MM.1S (cell line): Measurements from ENCODE around the gene GSKIP.
A peak's percentile ranks its signal among the peaks of the same experiment; 100 is the strongest.

Source experiments
- DNase-seq: peaks from one replicate; pipeline ENCODE4 v3.0.0-alpha.2; 2015
- H2AFZ ChIP-seq: fragments of 300-600 bp; sonication (generic); 2 replicates; pipeline ENCODE4 v1.6.0; 2016; ENCODE audit warnings: antibody characterized with exemption, low read length
- H3F3A ChIP-seq: fragments of 300-600 bp; sonication (generic); 2 replicates; pipeline ENCODE4 v1.6.1; 2016; ENCODE audit warnings: mild to moderate bottlenecking, antibody characterized with exemption, low read length, moderate library complexity, mixed read lengths; ENCODE audit not compliant: insufficient read depth
- H3K27ac ChIP-seq: fragments of 300-600 bp; sonication (generic); 2 replicates; pipeline ENCODE4 v1.5.1; 2016; ENCODE audit warnings: mild to moderate bottlenecking, low read length
- H3K27me3 ChIP-seq: fragments of 300-600 bp; sonication (generic); replicated peaks from 2 replicates; pipeline ENCODE4 v1.6.0; 2016; ENCODE audit warnings: low read length; ENCODE audit not compliant: insufficient read depth
- H3K36me3 ChIP-seq: fragments of 300-600 bp; sonication (generic); replicated peaks from 2 replicates; pipeline ENCODE4 v1.6.1; 2016; ENCODE audit warnings: mild to moderate bottlenecking, low read length, mixed read lengths; ENCODE audit not compliant: insufficient read depth
- H3K4me1 ChIP-seq: fragments of 300-600 bp; sonication (generic); 2 replicates; pipeline ENCODE4 v1.6.1; 2016; ENCODE audit warnings: low read length, mixed read lengths
- H3K4me2 ChIP-seq: fragments of 300-600 bp; sonication (generic); 2 replicates; pipeline ENCODE4 v1.6.0; 2016; ENCODE audit warnings: low read depth, low read length
- H3K4me3 ChIP-seq: fragments of 300-600 bp; sonication (generic); 2 replicates; pipeline ENCODE4 v1.5.1; 2016; ENCODE audit warnings: low read length, mixed read lengths
- H3K79me2 ChIP-seq: fragments of 300-600 bp; sonication (generic); 2 replicates; pipeline ENCODE4 v1.6.1; 2016; ENCODE audit warnings: mixed run types, low read length, mixed read lengths
- H3K9ac ChIP-seq: fragments of 300-600 bp; sonication (generic); 2 replicates; pipeline ENCODE4 v1.6.1; 2016; ENCODE audit warnings: low read length, mixed read lengths
- H3K9me2 ChIP-seq: fragments of 300-600 bp; sonication (generic); replicated peaks from 2 replicates; pipeline ENCODE4 v1.6.1; 2016; ENCODE audit warnings: mild to moderate bottlenecking, low read length, mixed read lengths; ENCODE audit not compliant: insufficient read depth
- H3K9me3 ChIP-seq: fragments of 300-600 bp; sonication (generic); replicated peaks from 2 replicates; pipeline ENCODE4 v1.6.1; 2016; ENCODE audit warnings: mild to moderate bottlenecking, low read length, mixed read lengths; ENCODE audit not compliant: insufficient read depth
- H4K20me1 ChIP-seq: fragments of 300-600 bp; sonication (generic); 2 replicates; pipeline ENCODE4 v1.6.1; 2016; ENCODE audit warnings: mild to moderate bottlenecking, low read length, moderate library complexity, mixed read lengths; ENCODE audit not compliant: insufficient read depth
- CTCF ChIP-seq: fragments of 300-600 bp; sonication (generic); IDR thresholded peaks from 2 replicates; pipeline ENCODE4 v1.5.1; 2016; ENCODE audit warnings: antibody characterized with exemption, low read length, mixed read lengths
- EZH2 ChIP-seq: fragments of 300-600 bp; sonication (generic); optimal IDR thresholded peaks from 2 replicates; pipeline ENCODE3; 2017; ENCODE audit warnings: low read depth, mild to moderate bottlenecking, antibody characterized with exemption, low read length, mixed read lengths
- EZH2phosphoT487 ChIP-seq: fragments of 300-600 bp; sonication (generic); IDR thresholded peaks from 2 replicates; pipeline ENCODE4 v1.6.1; 2018; ENCODE audit warnings: antibody characterized with exemption, low read length

Gene GSKIP

DNA sequence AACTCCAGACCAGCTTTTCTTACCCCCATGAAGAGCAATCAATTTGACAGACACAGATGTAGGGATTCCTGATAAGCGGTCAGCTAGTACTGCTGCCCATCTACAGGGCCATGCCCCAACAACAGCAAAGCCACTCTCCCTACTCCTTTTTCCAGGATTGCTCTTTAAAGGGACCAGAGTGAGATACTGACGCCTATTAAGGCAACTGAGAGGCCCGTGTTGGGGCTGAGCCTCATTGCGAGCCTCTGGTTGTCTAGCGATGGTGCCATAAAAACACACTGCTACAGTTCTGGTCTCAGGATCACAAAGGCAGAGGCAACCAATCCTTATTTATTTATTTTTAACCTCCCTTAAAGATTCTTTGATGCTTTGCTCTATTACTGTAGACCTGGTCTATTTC is 59.7 kb downstream of the GSKIP start:
- Histone ChIP-seq H3K27ac (no peak overlapping the region), H3K4me3 (no peak overlapping the region), H3K79me2 (no peaks in the 10 kb centered on the region), H4K20me1 (no peaks in the 10 kb centered on the region), H3K9me3 (no peaks in the 10 kb centered on the region), H3K4me2 (no peak overlapping the region), H3F3A (no peaks in the 10 kb centered on the region), H3K27me3 (no peaks in the 10 kb centered on the region), H3K36me3 (no peaks in the 10 kb centered on the region), H3K4me1 (no peaks in the 10 kb centered on the region), H2AFZ (no peak overlapping the region), H3K9ac (no peak overlapping the region), H3K9me2 (no peaks in the 10 kb centered on the region)
- no peak for DNase-seq
- TF ChIP-seq CTCF (no peak), EZH2 (no peak), EZH2phosphoT487 (no peak)

DNA sequence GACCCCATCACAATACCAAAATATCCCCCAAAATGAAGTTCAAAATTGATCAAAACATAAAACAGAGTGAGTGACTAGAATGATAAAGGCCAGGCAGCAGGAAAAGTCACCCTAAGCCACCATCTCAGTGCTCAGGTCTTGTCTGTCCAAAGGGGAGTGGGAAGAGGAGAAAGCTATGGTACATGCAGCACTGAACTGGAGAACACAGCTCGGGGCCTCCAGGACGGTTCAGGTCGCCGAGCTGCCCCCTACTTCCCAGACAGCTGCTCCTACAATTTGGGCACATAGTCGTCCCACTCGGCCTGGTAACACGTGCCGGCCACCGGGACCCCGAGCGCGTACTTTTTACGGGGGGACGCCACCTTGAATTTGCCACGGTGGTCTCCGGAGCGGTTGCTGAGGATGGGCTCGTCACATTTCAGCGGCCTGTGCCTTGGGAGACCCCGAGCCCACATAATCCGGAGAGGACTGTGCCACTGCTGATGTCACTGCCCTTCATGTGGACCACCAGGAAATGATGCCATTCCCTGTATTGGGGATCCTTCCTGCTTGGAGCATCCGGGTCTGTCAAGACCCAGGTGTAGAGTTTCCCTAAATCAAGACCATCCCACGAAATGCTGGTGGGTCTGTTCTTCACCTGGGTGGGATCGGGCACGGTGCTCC is 60.3 kb downstream of the GSKIP start:
- no peak for DNase-seq
- Histone ChIP-seq H3K4me1 (no peaks in the 10 kb centered on the region), H3K4me3 (peak overlapping the region; percentile 58), H3K79me2 (no peaks in the 10 kb centered on the region), H2AFZ (peak overlapping the region; percentile 42; the same call in 1 of the 2 replicates), H3K27ac (no peak overlapping the region), H3K4me2 (peak overlapping the region; percentile 95; the same call in 1 of the 2 replicates), H4K20me1 (no peaks in the 10 kb centered on the region), H3K9ac (no peak overlapping the region), H3F3A (no peaks in the 10 kb centered on the region), H3K9me3 (no peaks in the 10 kb centered on the region), H3K36me3 (no peaks in the 10 kb centered on the region), H3K9me2 (no peaks in the 10 kb centered on the region), H3K27me3 (no peaks in the 10 kb centered on the region)
- TF ChIP-seq CTCF, result no peak
- TF ChIP-seq EZH2phosphoT487, result no peak
- TF ChIP-seq EZH2, result no peak

DNA sequence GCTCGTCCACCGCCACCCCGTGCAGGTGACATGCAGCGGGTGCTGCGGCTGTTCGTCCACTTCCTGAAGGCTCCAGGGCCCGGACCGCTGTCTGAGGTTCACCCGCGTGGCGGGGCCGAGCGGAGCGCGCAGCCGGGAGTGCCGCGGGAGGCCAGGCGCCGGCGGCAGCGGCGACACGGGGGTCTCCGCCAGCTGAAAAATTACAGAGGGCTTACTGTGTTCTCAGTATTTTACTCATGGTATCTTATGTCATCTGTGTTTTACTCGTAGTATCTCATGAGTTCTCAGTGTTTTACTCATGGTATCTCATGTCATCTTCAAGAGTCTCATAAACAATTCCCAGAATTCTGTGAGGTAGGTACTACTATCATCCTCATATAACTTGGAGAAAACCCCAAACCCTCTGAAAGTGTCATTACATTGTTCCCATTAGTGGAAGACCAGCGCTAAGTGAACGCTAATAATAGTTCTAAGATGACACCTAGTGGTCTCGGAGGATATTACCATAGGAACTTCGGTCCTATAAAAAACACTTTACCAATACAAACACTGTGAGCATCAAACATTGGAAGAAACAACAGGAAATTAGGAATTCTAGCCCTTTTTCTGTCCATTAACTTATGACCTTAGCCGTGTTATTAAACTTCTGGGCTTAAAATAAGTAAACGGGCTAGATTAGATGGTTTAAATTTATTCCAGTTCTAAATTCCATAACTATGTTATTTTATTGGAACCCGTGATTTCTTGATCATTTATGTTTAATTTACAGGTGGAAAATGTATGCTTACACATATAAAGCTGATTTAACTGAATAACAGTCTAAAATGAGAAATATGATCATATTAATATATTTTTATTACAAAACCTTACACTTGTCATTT is 61.0 kb downstream of the GSKIP start:
- no peaks in the 10 kb centered on the region for H3K9me3 ChIP-seq
- DNase-seq, result peak; percentile 55
- no peaks in the 10 kb centered on the region for H3K27me3 ChIP-seq
- peak overlapping the region; percentile 58 for H3K4me3 ChIP-seq
- H3K36me3 ChIP-seq, result no peaks in the 10 kb centered on the region
- peak overlapping the region; percentile 42 for H2AFZ ChIP-seq
- no peak overlapping the region for H3K9ac ChIP-seq
- TF ChIP-seq EZH2phosphoT487 (no peak), CTCF (peak; percentile 56)
- no peaks in the 10 kb centered on the region for H4K20me1 ChIP-seq
- no peaks in the 10 kb centered on the region for H3K79me2 ChIP-seq
- no peaks in the 10 kb centered on the region for H3F3A ChIP-seq
- no peak overlapping the region for H3K27ac ChIP-seq
- no peaks in the 10 kb centered on the region for H3K9me2 ChIP-seq
- no peaks in the 10 kb centered on the region for H3K4me1 ChIP-seq
- H3K4me2 ChIP-seq, result peak overlapping the region; percentile 95
